ENCODE measurements around the gene PPP4R2. TPM values are rescaled to one million over a fixed set of nuclear protein-coding genes. Genes with fewer than 3 reads are reported as not detected.

Gene PPP4R2
- total RNA-seq, 6 donors from 2014 or later: 24.3 to 88.0 (median 54.8) TPM

DNA sequence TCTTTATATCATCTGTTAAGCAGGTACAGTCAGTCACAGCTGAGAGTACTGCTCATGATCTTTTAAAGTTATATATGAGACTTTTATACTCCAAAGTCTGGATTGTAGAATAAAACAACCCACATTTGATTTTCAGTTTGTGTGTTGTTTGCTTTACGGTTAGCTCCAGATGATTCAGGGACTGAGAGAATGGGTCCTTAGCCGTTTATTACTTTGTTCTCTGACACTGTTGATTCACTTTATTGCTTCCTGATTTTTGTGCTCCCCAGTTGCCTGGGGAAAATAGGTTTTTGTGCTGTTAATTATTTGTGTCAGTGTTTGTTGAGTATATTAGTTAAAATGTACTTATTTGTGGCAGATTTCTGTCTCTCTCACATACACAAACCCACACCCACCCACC, 56.2 kb downstream of the PPP4R2 start:
- Histone ChIP-seq H3K4me3 (no peak overlapping the region), H3K9me3 (no peaks in the 10 kb centered on the region), H3K27me3 (no peaks in the 10 kb centered on the region), H3K36me3 (peaks cover 0 to 10% (median 0%) of the 10 kb centered on the region in 4 donors), H3K27ac (no peak overlapping the region), H3K4me1 (peaks cover 0 to 8% (median 6%) of the 10 kb centered on the region in 4 donors)
- TF ChIP-seq EP300 (IDR thresholded peaks at IDR 0.05) (no peak), POLR2A (IDR thresholded peaks at IDR 0.05) (no peak), POLR2AphosphoS5 (IDR thresholded peaks at IDR 0.05) (no peak)
- TF ChIP-seq, protein P1, sequence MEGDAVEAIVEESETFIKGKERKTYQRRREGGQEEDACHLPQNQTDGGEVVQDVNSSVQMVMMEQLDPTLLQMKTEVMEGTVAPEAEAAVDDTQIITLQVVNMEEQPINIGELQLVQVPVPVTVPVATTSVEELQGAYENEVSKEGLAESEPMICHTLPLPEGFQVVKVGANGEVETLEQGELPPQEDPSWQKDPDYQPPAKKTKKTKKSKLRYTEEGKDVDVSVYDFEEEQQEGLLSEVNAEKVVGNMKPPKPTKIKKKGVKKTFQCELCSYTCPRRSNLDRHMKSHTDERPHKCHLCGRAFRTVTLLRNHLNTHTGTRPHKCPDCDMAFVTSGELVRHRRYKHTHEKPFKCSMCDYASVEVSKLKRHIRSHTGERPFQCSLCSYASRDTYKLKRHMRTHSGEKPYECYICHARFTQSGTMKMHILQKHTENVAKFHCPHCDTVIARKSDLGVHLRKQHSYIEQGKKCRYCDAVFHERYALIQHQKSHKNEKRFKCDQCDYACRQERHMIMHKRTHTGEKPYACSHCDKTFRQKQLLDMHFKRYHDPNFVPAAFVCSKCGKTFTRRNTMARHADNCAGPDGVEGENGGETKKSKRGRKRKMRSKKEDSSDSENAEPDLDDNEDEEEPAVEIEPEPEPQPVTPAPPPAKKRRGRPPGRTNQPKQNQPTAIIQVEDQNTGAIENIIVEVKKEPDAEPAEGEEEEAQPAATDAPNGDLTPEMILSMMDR (IDR thresholded peaks at IDR 0.05): no peak
- ATAC-seq (ENCODE audit: low FRiP score in 2 of 2) (no peak), DNase-seq (no peak)
- WGBS, 2 donors: 56 to 63% methylated on average over 2 of the region's 2 CpGs

DNA sequence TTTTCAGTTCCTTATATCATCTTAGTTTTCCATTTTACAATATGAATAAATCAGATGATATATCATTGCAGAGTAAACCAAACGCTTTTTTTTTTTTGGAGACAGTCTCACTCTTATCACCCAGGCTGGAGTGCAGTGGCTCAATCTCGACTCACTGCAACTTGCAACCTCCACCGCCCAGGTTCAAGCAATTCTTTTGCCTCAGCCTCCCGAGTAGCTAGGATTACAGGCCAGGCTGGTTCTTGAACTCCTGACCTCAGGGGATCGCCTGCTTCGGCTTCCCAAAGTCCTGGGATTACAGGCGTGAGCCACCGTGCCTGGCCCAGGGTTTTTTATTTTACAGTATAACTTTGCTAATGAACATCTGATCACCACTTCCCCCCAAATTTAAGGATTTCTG, 59.0 kb downstream of the PPP4R2 start:
- H3K9me3 ChIP-seq: no peaks in the 10 kb centered on the region
- H3K4me1 ChIP-seq: peaks cover 0 to 8% (median 6%) of the 10 kb centered on the region in 4 donors
- H3K4me3 ChIP-seq: no peak overlapping the region
- DNase-seq: no peak
- H3K27ac ChIP-seq: peak overlapping the region in 2 of 4 donors; percentile 5 to 11
- H3K27me3 ChIP-seq: no peaks in the 10 kb centered on the region
- peaks cover 0 to 4% (median 0%) of the 10 kb centered on the region in 4 donors for H3K36me3 ChIP-seq
- ATAC-seq (ENCODE audit: low FRiP score in 2 of 2): no peak
- TF ChIP-seq, protein P1 (IDR thresholded peaks at IDR 0.05): no peak
- no peak for TF ChIP-seq EP300 (IDR thresholded peaks at IDR 0.05)
- no peak for TF ChIP-seq POLR2AphosphoS5 (IDR thresholded peaks at IDR 0.05)
- TF ChIP-seq POLR2A (IDR thresholded peaks at IDR 0.05): no peak
- WGBS, 2 donors: 62 to 66% methylated on average over 8 of the region's 8 CpGs

DNA sequence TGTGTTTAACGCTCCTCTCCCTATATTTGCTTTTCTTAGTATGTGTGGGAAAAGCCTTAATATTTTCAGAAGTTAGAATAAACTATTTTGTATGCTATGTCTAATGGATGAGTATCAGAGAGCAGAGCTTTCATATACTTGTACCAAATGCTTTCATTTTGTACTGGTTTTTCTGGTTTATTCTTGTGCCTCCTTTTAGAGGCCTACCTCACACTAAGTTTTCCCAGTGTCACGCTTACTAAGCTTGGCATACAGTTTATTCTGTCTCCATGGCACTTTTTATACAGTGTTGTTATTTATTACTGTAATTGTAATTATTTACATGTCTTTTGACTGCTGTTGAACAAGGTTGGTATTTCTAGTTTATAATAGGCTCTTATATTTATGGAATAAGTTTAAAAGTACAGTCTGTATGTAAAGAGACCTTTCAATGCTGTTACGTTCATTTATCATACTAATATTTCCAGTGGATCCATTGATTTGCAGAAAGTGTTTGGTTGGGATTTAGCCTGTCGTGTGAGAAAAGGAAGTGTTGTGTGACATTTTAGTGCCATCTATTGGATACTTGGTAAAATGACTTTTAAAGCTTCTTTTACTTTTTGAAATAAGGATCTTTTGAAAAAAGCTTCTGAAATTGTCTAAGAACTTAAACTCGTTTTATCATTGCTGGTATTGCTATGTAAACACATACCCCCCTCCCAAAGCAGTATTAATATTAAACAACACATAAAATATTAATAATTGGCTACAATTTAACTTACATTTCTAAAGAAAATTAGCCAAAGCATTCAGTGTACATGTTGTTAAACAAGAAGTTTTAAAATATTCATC, 59.6 kb downstream of the PPP4R2 start:
- H3K36me3 ChIP-seq: peaks cover 0 to 7% (median 0%) of the 10 kb centered on the region in 4 donors
- peaks cover 0 to 8% (median 6%) of the 10 kb centered on the region in 4 donors for H3K4me1 ChIP-seq
- ATAC-seq (ENCODE audit: low FRiP score in 2 of 2): peak in 1 of 2 donors; percentile 69
- 29 to 30% methylated on average over 5 of the region's 5 CpGs for WGBS, 2 donors
- H3K9me3 ChIP-seq: no peaks in the 10 kb centered on the region
- H3K27me3 ChIP-seq: no peaks in the 10 kb centered on the region
- H3K4me3 ChIP-seq: no peak overlapping the region
- DNase-seq: no peak
- TF ChIP-seq, protein P1 (IDR thresholded peaks at IDR 0.05): peak in 5 of 6 experiments; percentile 32 to 56 (median 36)
- no peak for TF ChIP-seq EP300 (IDR thresholded peaks at IDR 0.05)
- TF ChIP-seq POLR2AphosphoS5 (IDR thresholded peaks at IDR 0.05): no peak
- H3K27ac ChIP-seq: peak overlapping the region in 3 of 4 donors; percentile 5 to 40 (median 11)

DNA sequence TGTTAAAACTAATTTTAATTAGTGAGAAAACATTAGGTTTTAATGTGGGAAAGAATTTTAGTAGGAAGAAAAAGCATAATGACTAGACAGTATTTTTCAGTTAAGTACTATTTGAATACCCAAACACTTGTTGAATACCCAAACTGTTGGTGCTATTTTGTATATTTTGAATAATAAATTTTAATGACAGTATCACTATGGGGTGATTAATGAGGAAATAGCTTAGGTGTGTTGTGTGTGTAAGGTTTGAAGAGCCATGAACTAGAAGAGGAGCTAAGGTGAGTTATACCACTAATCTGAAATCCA, 60.2 kb downstream of the PPP4R2 start:
- Histone ChIP-seq H3K27me3 (no peaks in the 10 kb centered on the region), H3K4me3 (no peak overlapping the region), H3K36me3 (peaks cover 0 to 10% (median 0%) of the 10 kb centered on the region in 4 donors), H3K27ac (peak overlapping the region in 1 of 4 donors; percentile 40), H3K4me1 (peaks cover 0 to 8% (median 6%) of the 10 kb centered on the region in 4 donors), H3K9me3 (no peaks in the 10 kb centered on the region)
- TF ChIP-seq EP300 (IDR thresholded peaks at IDR 0.05) (no peak), POLR2A (IDR thresholded peaks at IDR 0.05) (no peak), POLR2AphosphoS5 (IDR thresholded peaks at IDR 0.05) (no peak)
- TF ChIP-seq, protein P1 (IDR thresholded peaks at IDR 0.05): no peak
- DNase-seq (no peak), ATAC-seq (ENCODE audit: low FRiP score in 2 of 2) (no peak)

All from upper lobe of left lung (tissue), 6 donors.